ENCODE results near the gene TOX3. TPM values are rescaled to one million over a fixed set of nuclear protein-coding genes. Genes with fewer than 3 reads are reported as not detected.

The TOX3 gene
- not detected in 2 replicates for total RNA-seq

GRCh38 chr16:52547004-52547833, at the start of gene TOX3:
TSS of gene TOX3 (minus strand) at chr16:52547143. CDS start at chr16:52546723, 420 bp downstream.

All from bronchus fibroblast of lung (primary cell).